Thymus (tissue), 11 donors: ENCODE results near the gene TESK2. TPM values are rescaled to one million over a fixed set of nuclear protein-coding genes. Genes with fewer than 3 reads are reported as not detected.
"Not testable (repeated sequence)": the region's sequence is repeated elsewhere in the genome, so short reads cannot be mapped to it uniquely, and the experiment has no call there.

ENCODE experiments used
- DNase-seq, 9 donors: peaks; one replicate each; pipeline ENCODE4 v3.0.0-alpha.2; 2013; ENCODE audit warnings: low spot score in 9 of 9, low read depth in 6 of 9, missing footprints in 1 of 9
- H3K27ac ChIP-seq, 2 donors: one replicate each; pipeline ENCODE4 v1.5.1; 2013; ENCODE audit warnings: control low read depth in 1 of 2, low read depth in 1 of 2, low read length in 1 of 2, mild to moderate bottlenecking in 1 of 2, moderate library complexity in 1 of 2
- H3K27me3 ChIP-seq, 2 donors: one replicate each; pipeline ENCODE4 v1.5.1; 2013; ENCODE audit warnings: low read length in 1 of 2; ENCODE audit not compliant: control insufficient read depth in 2 of 2, insufficient read depth in 1 of 2
- H3K36me3 ChIP-seq, 2 donors: one replicate each; pipeline ENCODE4 v1.5.1; 2013; ENCODE audit warnings: low read length in 1 of 2, mild to moderate bottlenecking in 1 of 2, moderate library complexity in 1 of 2; ENCODE audit not compliant: control insufficient read depth in 2 of 2, insufficient read depth in 2 of 2
- H3K4me1 ChIP-seq, 2 donors: one replicate each; pipeline ENCODE4 v1.5.1; 2013; ENCODE audit warnings: low read length in 2 of 2; ENCODE audit not compliant: control insufficient read depth in 2 of 2, insufficient read depth in 2 of 2
- H3K4me3 ChIP-seq, 2 donors: one replicate each; pipeline ENCODE4 v1.5.1; 2013; ENCODE audit warnings: low read length in 2 of 2, control low read depth in 1 of 2, mild to moderate bottlenecking in 1 of 2
- H3K9me3 ChIP-seq, 2 donors: one replicate each; pipeline ENCODE4 v1.5.1; 2013; ENCODE audit warnings: low read length in 1 of 2, mild to moderate bottlenecking in 1 of 2; ENCODE audit not compliant: control insufficient read depth in 2 of 2, insufficient read depth in 1 of 2
- WGBS: extraction: QIAGEN DNeasy Blood & Tissue Kit; methylation state at CpG from one replicate; pipeline ENCODE4 v1.1.7; 2013; 5-methylcytosine and 5-hydroxymethylcytosine counted together
- polyA plus RNA-seq: library from polyadenylated mRNA; stranded (reverse); fragments of 200-250 nt; gene quantifications from one replicate; pipeline ENCODE4 v1.2.3, GENCODE V29; 2013
- total RNA-seq: library from RNA; stranded (reverse); fragments of 120-200 nt; gene quantifications from one replicate; pipeline ENCODE4 v1.2.4, GENCODE V29; 2013
- donor health status: healthy.

TESK2 gene
- total and polyA plus RNA-seq, 2 donors = 3.9 to 6.6 TPM

DNA sequence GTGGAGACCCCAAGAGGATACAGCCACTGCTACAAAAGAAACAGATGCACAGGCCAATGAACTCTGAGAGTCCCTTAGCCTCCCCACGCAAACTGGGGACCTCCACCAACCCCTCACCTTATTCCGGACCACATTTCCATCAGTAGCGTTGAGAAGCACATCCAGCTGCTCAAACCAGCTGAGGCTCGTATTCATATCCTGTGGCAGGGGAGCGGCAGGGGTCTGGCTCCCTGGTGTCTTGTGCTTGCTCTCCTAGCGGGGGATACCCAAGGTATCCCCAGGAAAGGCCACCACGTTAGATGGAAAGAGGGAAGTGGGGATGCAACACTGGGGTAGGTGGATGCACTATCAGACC, 8.4 kb upstream of the TESK2 start:
- Histone ChIP-seq H3K36me3 (peaks cover 0 to 5% of the 10 kb centered on the region in 2 donors), H3K9me3 (no peaks in the 10 kb centered on the region), H3K27me3 (no peaks in the 10 kb centered on the region), H3K4me3 (peak overlapping the region; percentile 76 to 89), H3K27ac (peak overlapping the region; percentile 69 to 76), H3K4me1 (peaks cover 8 to 22% of the 10 kb centered on the region in 2 donors)
- peak in 4 of 9 donors; percentile 8 to 28 (median 22) for DNase-seq
- WGBS = 6% methylated on average over 7 of the region's 7 CpGs

DNA sequence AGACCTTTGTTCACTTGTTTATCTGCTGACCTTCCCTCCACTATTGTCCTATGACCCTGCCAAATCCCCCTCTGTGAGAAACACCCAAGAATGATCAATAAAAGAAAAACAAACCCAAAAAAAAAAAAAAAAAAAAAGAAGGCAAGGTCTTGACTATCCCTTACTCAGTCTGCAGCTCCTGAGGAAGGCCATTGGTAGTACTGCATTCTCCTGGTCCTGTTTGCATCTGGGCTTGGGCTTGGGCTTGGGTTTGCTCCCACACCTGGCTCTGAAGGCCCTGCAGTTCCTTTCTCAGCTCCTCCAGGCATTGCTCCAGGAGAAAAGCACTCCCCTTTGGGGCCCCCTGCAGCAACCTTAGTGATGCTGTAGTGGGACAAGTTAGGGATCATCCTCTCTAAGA, 7.3 kb upstream of the TESK2 start:
- H3K36me3 ChIP-seq = peaks cover 0 to 5% of the 10 kb centered on the region in 2 donors
- H3K27me3 ChIP-seq = no peaks in the 10 kb centered on the region
- no peak overlapping the region for H3K4me3 ChIP-seq
- H3K4me1 ChIP-seq = peaks cover 8 to 22% of the 10 kb centered on the region in 2 donors
- no peak overlapping the region for H3K27ac ChIP-seq
- H3K9me3 ChIP-seq = no peaks in the 10 kb centered on the region
- no peak for DNase-seq

DNA sequence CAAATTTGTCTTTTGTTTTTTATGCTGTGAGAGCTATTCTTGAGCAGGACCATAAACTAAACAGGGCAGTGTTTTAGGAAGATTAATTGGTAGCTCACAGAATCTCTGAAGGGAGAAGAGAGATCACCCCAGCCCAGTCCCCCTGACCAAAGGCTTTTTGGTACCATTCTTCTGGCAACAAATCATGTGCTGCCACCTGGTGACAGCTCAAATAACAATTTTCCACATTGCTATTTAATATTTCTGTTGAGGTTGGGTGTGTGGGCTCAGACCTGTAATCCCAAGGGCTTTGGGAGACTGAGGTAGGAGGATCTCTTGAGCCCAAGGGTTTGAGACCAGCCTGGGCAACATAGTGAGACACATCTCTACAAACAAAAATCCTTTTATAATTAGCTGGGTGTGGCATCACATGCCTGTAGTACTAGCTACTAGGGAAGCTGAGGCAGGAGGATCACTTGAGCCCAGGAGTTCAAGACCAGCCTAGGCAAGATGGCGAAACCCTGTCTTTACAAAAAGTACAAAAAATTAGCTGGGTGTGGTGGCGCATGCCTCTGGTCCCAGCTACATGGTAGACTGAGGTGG, 2.2 kb upstream of the TESK2 start:
- Histone ChIP-seq H3K9me3 (no peaks in the 10 kb centered on the region), H3K4me1 (peaks cover 5 to 15% of the 10 kb centered on the region in 2 donors), H3K27ac (no peak overlapping the region), H3K4me3 (no peak overlapping the region), H3K36me3 (peaks cover 0 to 5% of the 10 kb centered on the region in 2 donors), H3K27me3 (peaks cover 0 to 17% of the 10 kb centered on the region in 2 donors)
- DNase-seq = peak in 4 of 9 donors; percentile 53 to 75 (median 62)
- 94% methylated on average over 2 of the region's 2 CpGs for WGBS

DNA sequence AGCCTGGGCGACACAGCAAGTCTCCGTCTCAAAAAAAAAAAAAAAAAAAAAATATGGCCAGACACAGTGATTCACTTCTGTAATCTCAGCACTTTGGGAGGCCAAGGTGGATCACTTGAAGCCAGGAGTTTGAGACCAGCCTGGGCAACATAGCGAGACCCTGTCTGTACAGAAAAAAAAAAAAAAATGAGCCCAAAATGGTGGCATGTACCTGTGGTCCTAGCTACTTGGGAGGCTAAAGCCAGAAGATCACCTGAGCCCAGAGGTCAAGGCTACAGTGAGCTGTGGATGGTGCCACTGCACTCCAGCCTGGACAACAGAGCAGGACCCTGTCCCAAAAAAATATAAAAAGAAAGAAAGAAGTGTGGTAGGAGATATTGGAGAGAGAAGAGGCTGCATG, 1.7 kb upstream of the TESK2 start:
- Histone ChIP-seq H3K36me3 (peaks cover 0 to 5% of the 10 kb centered on the region in 2 donors), H3K4me1 (peaks cover 5 to 15% of the 10 kb centered on the region in 2 donors), H3K27ac (no peak overlapping the region), H3K27me3 (peaks cover 0 to 17% of the 10 kb centered on the region in 2 donors), H3K4me3 (no peak overlapping the region), H3K9me3 (no peaks in the 10 kb centered on the region)
- 97% methylated on average over 3 of the region's 3 CpGs for WGBS
- no peak for DNase-seq

- Histone ChIP-seq H3K4me1 (peaks cover 5 to 15% of the 10 kb centered on the region in 2 donors), H3K27ac (peak overlapping the region in 1 of 2 donors; percentile 50), H3K27me3 (peaks cover 0 to 17% of the 10 kb centered on the region in 2 donors), H3K36me3 (peaks cover 0 to 5% of the 10 kb centered on the region in 2 donors), H3K9me3 (no peaks in the 10 kb centered on the region), H3K4me3 (peak overlapping the region; percentile 69 to 76)
- WGBS = 54% methylated on average over 19 of the region's 19 CpGs
- no peak for DNase-seq
Measured at GRCh38 chr1:45491487-45492260, 711 bp upstream of the TESK2 start.

GRCh38 chr1:45490121-45490625, 790 bp downstream of the TESK2 start:
- Histone ChIP-seq H3K9me3 (no peaks in the 10 kb centered on the region), H3K27ac (no peak overlapping the region), H3K4me1 (peaks cover 5 to 15% of the 10 kb centered on the region in 2 donors), H3K4me3 (peak overlapping the region; percentile 69 to 76), H3K36me3 (peaks cover 0 to 5% of the 10 kb centered on the region in 2 donors), H3K27me3 (peaks cover 0 to 17% of the 10 kb centered on the region in 2 donors)
- DNase-seq = peak in 2 of 9 donors; percentile 13 to 34
- 2% methylated on average over 17 of the region's 17 CpGs for WGBS

DNA sequence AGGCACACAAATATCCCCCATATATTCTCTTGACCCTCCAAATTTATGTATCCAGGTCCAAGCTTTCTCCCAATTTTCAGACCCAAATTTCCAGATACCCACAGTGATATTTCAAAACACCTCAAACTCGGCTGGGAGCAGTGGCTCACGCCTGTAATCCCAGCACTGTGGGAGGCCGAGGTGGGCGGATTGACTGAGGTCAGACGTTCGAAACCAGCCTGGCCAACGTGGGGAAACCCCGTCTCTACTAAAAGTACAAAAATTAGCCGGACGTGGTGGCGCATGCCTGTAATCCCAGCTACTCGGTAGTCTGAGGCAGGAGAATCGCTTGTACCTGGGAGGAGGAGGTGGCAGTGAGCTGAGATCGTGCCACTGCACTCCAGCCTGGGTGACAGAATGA, 1.6 kb downstream of the TESK2 start:
- H3K36me3 ChIP-seq, H3K9me3 ChIP-seq, H3K4me3 ChIP-seq, DNase-seq, H3K27ac ChIP-seq: not testable (repeated sequence)
- 93% methylated on average over 14 of the region's 14 CpGs for WGBS
- Histone ChIP-seq H3K4me1 (peaks cover 5 to 15% of the 10 kb centered on the region in 2 donors), H3K27me3 (peaks cover 0 to 17% of the 10 kb centered on the region in 2 donors)

GRCh38 chr1:45488666-45489377, 2.1 kb downstream of the TESK2 start:
- Histone ChIP-seq H3K27me3 (peaks cover 0 to 17% of the 10 kb centered on the region in 2 donors), H3K9me3 (no peaks in the 10 kb centered on the region), H3K4me3 (no peak overlapping the region), H3K36me3 (no peaks in the 10 kb centered on the region), H3K4me1 (peaks cover 5 to 15% of the 10 kb centered on the region in 2 donors), H3K27ac (no peak overlapping the region)
- 83% methylated on average over 10 of the region's 10 CpGs for WGBS
- DNase-seq = no peak

GRCh38 chr1:45485949-45486348, 5.0 kb downstream of the TESK2 start:
- no peaks in the 10 kb centered on the region for H3K9me3 ChIP-seq
- H3K36me3 ChIP-seq = no peaks in the 10 kb centered on the region
- H3K27me3 ChIP-seq = peaks cover 0 to 17% of the 10 kb centered on the region in 2 donors
- peaks cover 5 to 8% of the 10 kb centered on the region in 2 donors for H3K4me1 ChIP-seq
- no peak overlapping the region for H3K4me3 ChIP-seq
- no peak overlapping the region for H3K27ac ChIP-seq
- DNase-seq = no peak
